Right cardiac atrium (tissue), 5 donors: ENCODE measurements around the gene STEAP4. TPM values are rescaled to one million over a fixed set of nuclear protein-coding genes. Genes with fewer than 3 reads are reported as not detected.

Experiments used
- ATAC-seq, 2 donors: fragments of 200-7000 bp; cut with Tn5 transposase; one replicate each; pipeline versions ENCODE4 v1.8.0 to v1.9.1; 2020; ENCODE audit warnings: moderate library complexity in 2 of 2, mild to moderate bottlenecking in 1 of 2
- DNase-seq, 3 donors: peaks; one replicate each; pipeline ENCODE4 v3.0.0-alpha.2; 2020
- H3K27ac ChIP-seq: one replicate; pipeline ENCODE4 v1.5.1; 2013; ENCODE audit warnings: mild to moderate bottlenecking, low read length, control low read depth, moderate library complexity
- H3K27me3 ChIP-seq: one replicate; pipeline ENCODE4 v1.6.1; 2013; ENCODE audit not compliant: control insufficient read depth, insufficient read depth
- H3K4me1 ChIP-seq: one replicate; pipeline ENCODE4 v1.6.1; 2013; ENCODE audit warnings: low read length; ENCODE audit not compliant: control insufficient read depth, insufficient read depth
- H3K4me3 ChIP-seq: one replicate; pipeline ENCODE4 v1.5.1; 2013; ENCODE audit warnings: low read length, control low read depth
- H3K9me3 ChIP-seq: one replicate; pipeline ENCODE4 v1.6.1; 2013; ENCODE audit warnings: low read length; ENCODE audit not compliant: control insufficient read depth
- WGBS: extraction: QIAGEN DNeasy Blood & Tissue Kit; methylation state at CpG from one replicate; pipeline ENCODE4 v1.1.7; 2013; 5-methylcytosine and 5-hydroxymethylcytosine counted together
- intact Hi-C, 4 donors: fragments of 100-400 bp; cut with DNase I; formaldehyde crosslinking; loops; one replicate each; pipeline versions ENCODE4 v1.11.0 to v1.14.0; 2022 to 2023
- polyA plus RNA-seq: library from polyadenylated mRNA; stranded (reverse); fragments of 200-250 nt; gene quantifications from one replicate; pipeline ENCODE4 v1.2.3, GENCODE V29; 2013
- total RNA-seq, 4 donors: library from RNA; stranded (reverse); fragmentation: NEBNext Ultra II Directional; extraction: Animal tissue kit (Norgen Biotek cat#: 25700); gene quantifications; one replicate each; pipeline ENCODE4 v1.2.1, GENCODE V29; 2021
- donor health status: healthy with polysubstance abuse.
- donor health status: DM: no; HTN: yes; CAD: no.
- donor health status: DM: no; HTN: no; CAD: no.
- donor health status: DM: no; HTN: yes; CAD: no; lungs with severe emphysema.
- donor health status: DM: yes; HTN: yes; CAD: no.

The STEAP4 gene
- total and polyA plus RNA-seq, 5 donors = 10.6 to 56.1 (median 28.0) TPM

GRCh38 chr7:88244258-88244657, 62.4 kb downstream of the STEAP4 start:
- no peaks in the 10 kb centered on the region for H3K27me3 ChIP-seq
- no peak overlapping the region for H3K27ac ChIP-seq
- DNase-seq = no peak
- WGBS = 91% methylated on average over 1 of the region's 1 CpG
- H3K9me3 ChIP-seq = no peaks in the 10 kb centered on the region
- no peak overlapping the region for H3K4me3 ChIP-seq
- intact Hi-C loops = loop anchor here in 2 of 4 donors (5.0 to 10.0 kb wide), 3 partner anchors 108 to 1381 kb away; no protein-coding TSS in a partner anchor
- ATAC-seq = no peak
- no peaks in the 10 kb centered on the region for H3K4me1 ChIP-seq

- WGBS = 21% methylated on average over 2 of the region's 2 CpGs
- ATAC-seq (peak; percentile 73 to 91), DNase-seq (peak in 1 of 3 donors; percentile 45)
- H3K4me3 ChIP-seq = no peak overlapping the region
- H3K4me1 ChIP-seq = no peaks in the 10 kb centered on the region
- H3K27ac ChIP-seq = no peak overlapping the region
- intact Hi-C loops = loop anchor here in 3 of 4 donors (2.0 to 10.0 kb wide), 4 partner anchors 109 to 1381 kb away; no protein-coding TSS in a partner anchor
- H3K9me3 ChIP-seq = no peaks in the 10 kb centered on the region
- H3K27me3 ChIP-seq = no peaks in the 10 kb centered on the region
Measured at GRCh38 chr7:88243345-88243909, 63.3 kb downstream of the STEAP4 start.

- Histone ChIP-seq H3K27ac (no peak overlapping the region), H3K4me3 (no peak overlapping the region), H3K4me1 (no peaks in the 10 kb centered on the region), H3K9me3 (no peaks in the 10 kb centered on the region), H3K27me3 (no peaks in the 10 kb centered on the region)
- 92% methylated on average over 1 of the region's 1 CpG for WGBS
- DNase-seq = no peak
- no peak for ATAC-seq
- intact Hi-C loops = loop anchor here in 2 of 4 donors (5.0 to 10.0 kb wide), 3 partner anchors 112 to 1385 kb away; no protein-coding TSS in a partner anchor
Measured at GRCh38 chr7:88239852-88240251, 66.8 kb downstream of the STEAP4 start.

GRCh38 chr7:88233828-88234227, 72.9 kb downstream of the STEAP4 start:
- Histone ChIP-seq H3K27me3 (no peaks in the 10 kb centered on the region), H3K9me3 (no peaks in the 10 kb centered on the region), H3K4me1 (no peaks in the 10 kb centered on the region), H3K27ac (no peak overlapping the region), H3K4me3 (no peak overlapping the region)
- DNase-seq = no peak
- intact Hi-C loops = no loop called here
- no peak for ATAC-seq

DNA sequence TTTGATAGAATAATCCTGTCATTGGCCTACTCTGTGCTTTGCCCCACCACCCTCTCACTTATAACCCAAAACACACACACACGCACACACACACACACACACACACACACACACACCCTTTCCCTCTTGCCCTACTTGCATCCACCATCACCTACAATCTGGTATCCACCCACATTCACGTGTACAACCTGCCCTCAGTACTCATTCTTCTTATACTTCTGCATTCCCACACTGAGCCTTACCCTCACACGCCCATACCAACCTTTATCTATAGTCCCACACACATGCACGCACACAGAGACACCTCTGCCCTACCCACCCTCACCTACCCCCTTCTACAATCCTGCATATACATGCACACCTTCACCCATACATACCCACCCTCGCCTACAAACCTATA, 76.0 kb downstream of the STEAP4 start:
- Histone ChIP-seq H3K4me3 (no peak overlapping the region), H3K27me3 (no peaks in the 10 kb centered on the region), H3K27ac (no peak overlapping the region), H3K4me1 (no peaks in the 10 kb centered on the region), H3K9me3 (no peaks in the 10 kb centered on the region)
- WGBS = 81% methylated on average over 5 of the region's 5 CpGs
- DNase-seq (no peak), ATAC-seq (peak in 1 of 2 donors; percentile 29)
- intact Hi-C loops = no loop called here

- DNase-seq = no peak
- 96% methylated on average over 4 of the region's 4 CpGs for WGBS
- ATAC-seq = no peak
- Histone ChIP-seq H3K4me3 (no peak overlapping the region), H3K27me3 (no peaks in the 10 kb centered on the region), H3K27ac (no peak overlapping the region), H3K9me3 (no peaks in the 10 kb centered on the region), H3K4me1 (no peaks in the 10 kb centered on the region)
- intact Hi-C loops = no loop called here
Measured at GRCh38 chr7:88229302-88229995, 77.2 kb downstream of the STEAP4 start.

DNA sequence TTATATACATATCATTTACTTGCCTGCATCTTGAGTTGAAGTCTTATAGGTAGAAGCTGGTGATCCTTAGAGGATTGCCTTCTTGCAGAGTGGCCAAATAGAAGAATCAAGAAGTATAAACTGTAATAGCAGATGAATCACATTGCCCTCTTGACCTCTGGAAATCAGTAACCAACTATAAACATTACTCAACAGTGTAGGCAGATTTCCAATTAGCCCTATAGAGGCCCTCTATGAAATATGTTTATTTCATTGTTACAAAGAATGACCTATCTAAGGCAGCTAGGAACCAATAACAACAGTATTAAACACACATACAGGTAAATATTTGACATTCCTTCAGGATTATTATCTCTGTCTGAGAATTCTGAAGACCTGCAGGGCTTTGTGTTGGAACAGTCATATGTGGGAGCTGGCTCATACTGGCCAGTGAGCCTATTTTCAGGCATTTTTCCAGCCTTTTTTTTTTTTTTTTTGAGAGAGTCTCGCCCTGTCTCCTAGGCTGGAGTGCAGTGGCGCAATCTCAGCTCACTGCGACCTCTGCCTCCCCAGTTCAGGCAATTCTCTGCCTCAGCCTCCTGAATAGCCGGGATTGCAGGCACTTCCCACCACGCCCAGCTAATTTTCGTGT, 79.7 kb downstream of the STEAP4 start:
- no peak overlapping the region for H3K27ac ChIP-seq
- 89% methylated on average over 6 of the region's 6 CpGs for WGBS

GRCh38 chr7:88226201-88226600, 80.5 kb downstream of the STEAP4 start:
- H3K27ac ChIP-seq = no peak overlapping the region
- no peaks in the 10 kb centered on the region for H3K27me3 ChIP-seq
- H3K4me3 ChIP-seq = no peak overlapping the region
- DNase-seq (no peak), ATAC-seq (no peak)
- no peaks in the 10 kb centered on the region for H3K4me1 ChIP-seq
- 86% methylated on average over 4 of the region's 4 CpGs for WGBS
- intact Hi-C loops = no loop called here
- no peaks in the 10 kb centered on the region for H3K9me3 ChIP-seq

More for the DNA sequence above, 79.7 kb downstream of the STEAP4 start:
- no peak overlapping the region for H3K4me3 ChIP-seq
- DNase-seq = peak in 1 of 3 donors; percentile 46
- intact Hi-C loops = no loop called here
- no peaks in the 10 kb centered on the region for H3K27me3 ChIP-seq
- no peaks in the 10 kb centered on the region for H3K4me1 ChIP-seq
- peak in 1 of 2 donors; percentile 40 for ATAC-seq
- H3K9me3 ChIP-seq = no peaks in the 10 kb centered on the region

DNA sequence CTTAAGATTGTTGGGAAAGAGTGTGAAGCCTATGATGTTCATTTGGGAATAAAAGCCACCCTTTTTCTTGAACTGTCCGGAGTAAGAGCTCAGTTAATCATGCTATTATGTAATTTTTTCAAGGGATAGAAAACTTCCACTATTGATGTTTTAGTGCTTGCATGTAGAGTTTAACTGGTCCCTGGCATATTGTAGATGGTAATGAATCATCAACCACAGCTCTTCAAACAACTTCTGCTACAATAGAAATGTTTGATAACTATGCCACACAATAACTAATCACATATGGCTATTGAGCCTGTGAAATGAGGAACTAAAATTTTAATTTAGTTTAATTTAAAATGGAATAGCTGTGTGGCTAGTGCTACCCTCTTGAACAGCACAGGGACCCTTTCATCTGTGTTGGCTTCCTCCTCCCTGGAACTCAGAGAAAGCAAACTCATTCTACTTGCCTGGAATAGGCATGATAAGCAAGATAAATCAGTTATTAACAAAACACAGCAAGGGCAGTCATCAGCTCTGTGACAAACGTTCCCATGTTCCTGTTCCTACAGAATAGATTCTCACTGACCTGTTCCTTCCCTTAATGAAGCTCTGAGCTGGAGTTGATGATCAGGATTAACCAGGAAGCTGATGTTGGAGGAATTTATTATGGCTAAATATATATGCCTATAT, 82.0 kb downstream of the STEAP4 start:
- H3K9me3 ChIP-seq = no peaks in the 10 kb centered on the region
- no peak overlapping the region for H3K4me3 ChIP-seq
- no peaks in the 10 kb centered on the region for H3K4me1 ChIP-seq
- H3K27me3 ChIP-seq = no peaks in the 10 kb centered on the region
- ATAC-seq (no peak), DNase-seq (no peak)
- 50% methylated on average over 2 of the region's 2 CpGs for WGBS
- intact Hi-C loops = no loop called here
- H3K27ac ChIP-seq = no peak overlapping the region

DNA sequence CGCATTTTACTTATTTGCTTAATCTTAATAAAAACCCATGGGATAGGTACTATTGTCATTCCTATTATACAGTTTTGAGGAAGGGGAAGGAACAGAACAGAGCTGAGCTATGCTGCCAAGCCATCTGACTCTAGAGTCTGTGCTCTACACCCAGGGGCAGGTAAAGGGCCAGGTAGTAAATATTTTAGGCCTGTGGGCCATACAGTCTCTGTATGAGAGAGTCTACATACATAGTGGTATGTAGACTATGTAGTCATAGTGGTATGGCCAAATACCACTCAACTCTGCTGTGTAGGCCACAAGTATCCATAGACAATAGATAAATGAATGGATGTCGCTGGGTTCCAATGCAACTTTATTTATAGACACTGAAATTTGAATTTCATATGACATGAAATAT, 83.4 kb downstream of the STEAP4 start:
- DNase-seq = no peak
- intact Hi-C loops = no loop called here
- WGBS = 96% methylated on average over 2 of the region's 2 CpGs
- H3K4me3 ChIP-seq = no peak overlapping the region
- ATAC-seq = no peak
- no peaks in the 10 kb centered on the region for H3K27me3 ChIP-seq
- no peaks in the 10 kb centered on the region for H3K4me1 ChIP-seq
- H3K27ac ChIP-seq = no peak overlapping the region
- no peaks in the 10 kb centered on the region for H3K9me3 ChIP-seq
